ENCODE data around the gene C15orf39. TPM values are rescaled to one million over a fixed set of nuclear protein-coding genes. Genes with fewer than 3 reads are reported as not detected.

The C15orf39 gene
- total and polyA plus RNA-seq, 9 of the 15 experiments (the other 6 are each of a cell fraction or from before 2014, with no cell fraction given), result 0.31 to 29.8 (median 4.4) TPM

GRCh38 chr15:75204340-75205063 lies 2.8 kb downstream of the C15orf39 start (continued):
- TF ChIP-seq ATF3 (IDR thresholded peaks at IDR 0.05) (no peak), ATF3 (CRISPR knock-in tag; conservative IDR thresholded peaks at IDR 0.05) (0 out of 2 replicates have a peak, but pooled peaks have one; percentile 38), POLR2AphosphoS5 (IDR thresholded peaks at IDR 0.05; ENCODE audit: control insufficient read depth, insufficient read depth, low read depth, low read length) (peak; percentile 46; the same call in 1 of the 2 replicates), ARNT (IDR thresholded peaks at IDR 0.05) (no peak), ZEB2 (IDR thresholded peaks at IDR 0.05) (0 out of 2 replicates have a peak, but pooled peaks have one; percentile 64), CSDE1 (IDR thresholded peaks at IDR 0.05) (no peak), FUS (optimal IDR thresholded peaks at IDR 0.05; ENCODE audit: low read depth, low read length) (no peak), GATA2 (CRISPR knock-in tag; IDR thresholded peaks at IDR 0.05) (0 out of 2 replicates have a peak, but pooled peaks have one; percentile 15)

GRCh38 chr15:75205064-75205395 lies 3.3 kb downstream of the C15orf39 start:
- intact Hi-C loops (cut with micrococcal nuclease) (loop anchor here (1.0 to 10.0 kb wide), 3 partner anchors 176 to 430 kb away; partner anchors contain the start of gene RPP25), in situ Hi-C loops (cut with MboI) (no loop called here)
- ChIA-PET POLR2A (interaction anchor here (0.7 to 2.7 kb wide), 8 partner anchors 9 to 181 kb away, joined by 3 to 20 read pairs (median 6); partner anchors contain the start of gene PPCDC), CTCF (ENCODE audit: low intra/inter-chr PET ratio) (interaction anchor here (1.6 to 4.7 kb wide), 3 partner anchors 162 to 176 kb away, joined by 5 to 76 read pairs (median 19); no protein-coding TSS in a partner anchor)
- Histone ChIP-seq H3K9me1 (ENCODE audit: control insufficient read depth, insufficient read depth, low read length) (peaks cover 17% of the 10 kb centered on the region), H2AFZ (ENCODE audit: low read depth, low read length) (no peak overlapping the region), H3K4me2 (ENCODE audit: insufficient read depth, low read length) (no peak overlapping the region), H3K27ac (ENCODE audit: extremely low read depth, low read depth, low read length) (no peak overlapping the region), H3K9ac (ENCODE audit: insufficient read depth in 1 of 2, low read depth in 2 of 2, low read length in 2 of 2) (no peak overlapping the region), H3K4me3 (no peak overlapping the region), H4K20me1 (replicated peaks; ENCODE audit: control insufficient read depth, insufficient read depth, low read length) (peaks cover 65% of the 10 kb centered on the region), H3K36me3 (ENCODE audit: control insufficient read depth, insufficient read depth, low read length) (peaks cover 50% of the 10 kb centered on the region; the same call in 2 of the 3 replicates), H3K9me3 (replicated peaks; ENCODE audit: control insufficient read depth, insufficient read depth, low read depth, low read length) (no peaks in the 10 kb centered on the region), H3K79me2 (ENCODE audit: control insufficient read depth, insufficient read depth, low read length) (peaks cover 80% of the 10 kb centered on the region), H3K4me1 (replicated peaks in 1 of 2; ENCODE audit: control insufficient read depth in 2 of 2, insufficient read depth in 2 of 2, low read length in 2 of 2) (peaks cover 37 to 51% of the 10 kb centered on the region in 2 experiments), H3K27me3 (ENCODE audit: control insufficient read depth in 2 of 2, insufficient read depth in 2 of 2, low read length in 2 of 2) (no peaks in the 10 kb centered on the region; a peak in 1 of 5 replicates)
- FAIRE-seq, result no peak
- 28% methylated on average over 3 of the region's 3 CpGs for WGBS (ENCODE audit: insufficient coverage, low coverage, missing lambda C conversion rate)
- BruUV-seq (replicated peaks), result no TSS peak
- DNase-seq (ENCODE audit: extremely low read depth in 1 of 4, low spot score in 3 of 4), result no peak
- no peak for ATAC-seq
- TF ChIP-seq, protein P1, sequence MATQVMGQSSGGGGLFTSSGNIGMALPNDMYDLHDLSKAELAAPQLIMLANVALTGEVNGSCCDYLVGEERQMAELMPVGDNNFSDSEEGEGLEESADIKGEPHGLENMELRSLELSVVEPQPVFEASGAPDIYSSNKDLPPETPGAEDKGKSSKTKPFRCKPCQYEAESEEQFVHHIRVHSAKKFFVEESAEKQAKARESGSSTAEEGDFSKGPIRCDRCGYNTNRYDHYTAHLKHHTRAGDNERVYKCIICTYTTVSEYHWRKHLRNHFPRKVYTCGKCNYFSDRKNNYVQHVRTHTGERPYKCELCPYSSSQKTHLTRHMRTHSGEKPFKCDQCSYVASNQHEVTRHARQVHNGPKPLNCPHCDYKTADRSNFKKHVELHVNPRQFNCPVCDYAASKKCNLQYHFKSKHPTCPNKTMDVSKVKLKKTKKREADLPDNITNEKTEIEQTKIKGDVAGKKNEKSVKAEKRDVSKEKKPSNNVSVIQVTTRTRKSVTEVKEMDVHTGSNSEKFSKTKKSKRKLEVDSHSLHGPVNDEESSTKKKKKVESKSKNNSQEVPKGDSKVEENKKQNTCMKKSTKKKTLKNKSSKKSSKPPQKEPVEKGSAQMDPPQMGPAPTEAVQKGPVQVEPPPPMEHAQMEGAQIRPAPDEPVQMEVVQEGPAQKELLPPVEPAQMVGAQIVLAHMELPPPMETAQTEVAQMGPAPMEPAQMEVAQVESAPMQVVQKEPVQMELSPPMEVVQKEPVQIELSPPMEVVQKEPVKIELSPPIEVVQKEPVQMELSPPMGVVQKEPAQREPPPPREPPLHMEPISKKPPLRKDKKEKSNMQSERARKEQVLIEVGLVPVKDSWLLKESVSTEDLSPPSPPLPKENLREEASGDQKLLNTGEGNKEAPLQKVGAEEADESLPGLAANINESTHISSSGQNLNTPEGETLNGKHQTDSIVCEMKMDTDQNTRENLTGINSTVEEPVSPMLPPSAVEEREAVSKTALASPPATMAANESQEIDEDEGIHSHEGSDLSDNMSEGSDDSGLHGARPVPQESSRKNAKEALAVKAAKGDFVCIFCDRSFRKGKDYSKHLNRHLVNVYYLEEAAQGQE (IDR thresholded peaks at IDR 0.05; ENCODE audit: borderline replicate concordance), result no peak
- TF ChIP-seq, protein P1 (CRISPR knock-in tag; IDR thresholded peaks at IDR 0.05; ENCODE audit: low read depth), result 0 out of 2 replicates have a peak, but pooled peaks have one; percentile 1
